Ishikawa (cell line): ENCODE measurements around the gene CCDC138.

Source experiments
- CEBPB ChIP-seq: IDR thresholded peaks from 2 replicates; pipeline ENCODE4 v1.6.1; 2012
- CREB1 ChIP-seq: IDR thresholded peaks from 2 replicates; pipeline ENCODE4 v1.6.1; 2012; ENCODE audit warnings: low read depth
- EGR1 ChIP-seq: IDR thresholded peaks from 2 replicates; pipeline ENCODE4 v1.6.1; 2012
- EP300 ChIP-seq: IDR thresholded peaks from 2 replicates; pipeline ENCODE4 v1.6.1; 2012; ENCODE audit warnings: borderline replicate concordance
- FOXM1 ChIP-seq: IDR thresholded peaks from 2 replicates; pipeline ENCODE4 v1.6.1; 2012; ENCODE audit warnings: low read depth, borderline replicate concordance
- MAX ChIP-seq: IDR thresholded peaks from 2 replicates; pipeline ENCODE4 v1.6.1; 2012
- NFIC ChIP-seq: IDR thresholded peaks from 2 replicates; pipeline ENCODE4 v1.6.1; 2012
- RAD21 ChIP-seq: IDR thresholded peaks from 2 replicates; pipeline ENCODE4 v1.6.1; 2012; ENCODE audit warnings: low read depth
- REST ChIP-seq: IDR thresholded peaks from 2 replicates; pipeline ENCODE4 v1.6.1; 2012; ENCODE audit warnings: low read depth, mild to moderate bottlenecking
- TAF1 ChIP-seq: IDR thresholded peaks from 2 replicates; pipeline ENCODE4 v1.6.1; 2012; ENCODE audit warnings: low read depth, mild to moderate bottlenecking
- TCF12 ChIP-seq: IDR thresholded peaks from 2 replicates; pipeline ENCODE4 v1.6.1; 2012; ENCODE audit warnings: low read depth
- TEAD4 ChIP-seq: IDR thresholded peaks from 2 replicates; pipeline ENCODE4 v1.6.1; 2012
- USF1 ChIP-seq: IDR thresholded peaks from 2 replicates; pipeline ENCODE4 v1.6.1; 2012
- YY1 ChIP-seq: IDR thresholded peaks from 2 replicates; pipeline ENCODE4 v1.6.1; 2012; ENCODE audit warnings: low read depth
- ZBTB7A ChIP-seq: IDR thresholded peaks from 2 replicates; pipeline ENCODE4 v1.6.1; 2012; ENCODE audit warnings: low read depth

CCDC138 gene

GRCh38 chr2:108878276-108878675 is 91.7 kb downstream of the CCDC138 start:
- no peak for TF ChIP-seq USF1
- no peak for TF ChIP-seq NFIC
- TF ChIP-seq TEAD4, result no peak
- no peak for TF ChIP-seq TCF12

GRCh38 chr2:108884619-108885018 is 98.0 kb downstream of the CCDC138 start:
- no peak for TF ChIP-seq TCF12
- no peak for TF ChIP-seq ZBTB7A
- TF ChIP-seq USF1, result no peak
- no peak for TF ChIP-seq EP300
- no peak for TF ChIP-seq CREB1
- no peak for TF ChIP-seq YY1

GRCh38 chr2:108889907-108890306 is 103.3 kb downstream of the CCDC138 start:
- TF ChIP-seq CREB1, result no peak
- TF ChIP-seq CEBPB, result no peak
- no peak for TF ChIP-seq MAX
- TF ChIP-seq EGR1, result no peak

GRCh38 chr2:108893277-108893676 is 106.7 kb downstream of the CCDC138 start:
- TF ChIP-seq YY1, result no peak
- TF ChIP-seq ZBTB7A, result no peak
- TF ChIP-seq RAD21, result no peak
- no peak for TF ChIP-seq TCF12
- TF ChIP-seq EGR1, result no peak
- no peak for TF ChIP-seq CEBPB

- TF ChIP-seq NFIC (no peak), EP300 (no peak), YY1 (no peak), FOXM1 (no peak), EGR1 (no peak), RAD21 (no peak), TAF1 (no peak), MAX (no peak)
Observed at GRCh38 chr2:108894766-108895165, 108.2 kb downstream of the CCDC138 start.

- no peak for TF ChIP-seq CEBPB
- TF ChIP-seq NFIC, result no peak
- TF ChIP-seq MAX, result no peak
- TF ChIP-seq EGR1, result no peak
- TF ChIP-seq USF1, result no peak
- TF ChIP-seq TCF12, result no peak
- TF ChIP-seq TAF1, result no peak
- no peak for TF ChIP-seq EP300
- no peak for TF ChIP-seq ZBTB7A
- TF ChIP-seq FOXM1, result no peak
- TF ChIP-seq RAD21, result no peak
- TF ChIP-seq REST, result no peak
- no peak for TF ChIP-seq YY1
- TF ChIP-seq TEAD4, result no peak
- TF ChIP-seq CREB1, result no peak
Observed at GRCh38 chr2:108895188-108895587, 108.6 kb downstream of the CCDC138 start.

GRCh38 chr2:108896741-108897140 is 110.2 kb downstream of the CCDC138 start:
- TF ChIP-seq EP300 (no peak), NFIC (no peak), CREB1 (no peak), RAD21 (no peak), EGR1 (no peak), FOXM1 (no peak), MAX (no peak), ZBTB7A (no peak), TCF12 (no peak), TEAD4 (no peak), TAF1 (no peak), YY1 (no peak), CEBPB (no peak), REST (no peak), USF1 (no peak)
